Calu3 (cell line): Measurements from ENCODE around the gene NWD2. TPM values are rescaled to one million over a fixed set of nuclear protein-coding genes. Genes with fewer than 3 reads are reported as not detected.

ENCODE experiments used
- BruUV-seq: library from RNA; stranded (reverse); fragments of 400-500 nt; replicated peaks from 2 replicates; lab custom pipeline; 2021; lab: Mats Ljungman, UMichigan
- CTCF ChIA-PET: fragments of 300-600 bp; sonication (Branson Sonifier 250); formaldehyde crosslinking; loops from one replicate; lab custom pipeline; 2022; ENCODE audit warnings: antibody characterized with exemption; lab: Charles Lee
- DNase-seq: peaks from one replicate; pipeline ENCODE4 v3.0.0; 2022
- H3K27ac Mint-ChIP-seq: one replicate; pipeline ENCODE4 v1.8.0; 2022; ENCODE audit warnings: mixed read lengths; ENCODE audit not compliant: unreplicated experiment
- H3K27me3 Mint-ChIP-seq: one replicate; pipeline ENCODE4 v1.8.0; 2022; ENCODE audit warnings: mixed read lengths; ENCODE audit not compliant: unreplicated experiment
- H3K36me3 Mint-ChIP-seq: one replicate; pipeline ENCODE4 v1.8.0; 2022; ENCODE audit warnings: mild to moderate bottlenecking, moderate library complexity, mixed read lengths; ENCODE audit not compliant: insufficient read depth, unreplicated experiment
- H3K4me1 Mint-ChIP-seq: one replicate; pipeline ENCODE4 v1.8.0; 2022; ENCODE audit warnings: mild to moderate bottlenecking, low read depth, mixed read lengths; ENCODE audit not compliant: unreplicated experiment
- H3K4me3 Mint-ChIP-seq: one replicate; pipeline ENCODE4 v1.8.0; 2022; ENCODE audit warnings: mild to moderate bottlenecking, low read depth, moderate library complexity, mixed read lengths; ENCODE audit not compliant: unreplicated experiment
- H3K9me3 Mint-ChIP-seq: one replicate; pipeline ENCODE4 v1.8.0; 2022; ENCODE audit warnings: low read depth, mixed read lengths; ENCODE audit not compliant: unreplicated experiment
- intact Hi-C: fragments of 100-400 bp; cut with micrococcal nuclease; formaldehyde crosslinking; loops from one replicate; pipeline ENCODE4 v1.10.0; 2022; ENCODE audit not compliant: unreplicated experiment
- total RNA-seq: library from RNA; stranded (reverse); gene quantifications from 2 replicates; pipeline ENCODE4 v1.2.3, GENCODE V29; 2022
- TF ChIP-seq, protein P1 (sequence below): fragments of 200-600 bp; IDR thresholded peaks from one replicate; pipeline ENCODE4 v1.8.0; 2022; ENCODE audit warnings: antibody characterized with exemption; ENCODE audit not compliant: unreplicated experiment

Gene NWD2
- total RNA-seq, 1 experiment from 2014 or later, result 1.4 TPM

DNA sequence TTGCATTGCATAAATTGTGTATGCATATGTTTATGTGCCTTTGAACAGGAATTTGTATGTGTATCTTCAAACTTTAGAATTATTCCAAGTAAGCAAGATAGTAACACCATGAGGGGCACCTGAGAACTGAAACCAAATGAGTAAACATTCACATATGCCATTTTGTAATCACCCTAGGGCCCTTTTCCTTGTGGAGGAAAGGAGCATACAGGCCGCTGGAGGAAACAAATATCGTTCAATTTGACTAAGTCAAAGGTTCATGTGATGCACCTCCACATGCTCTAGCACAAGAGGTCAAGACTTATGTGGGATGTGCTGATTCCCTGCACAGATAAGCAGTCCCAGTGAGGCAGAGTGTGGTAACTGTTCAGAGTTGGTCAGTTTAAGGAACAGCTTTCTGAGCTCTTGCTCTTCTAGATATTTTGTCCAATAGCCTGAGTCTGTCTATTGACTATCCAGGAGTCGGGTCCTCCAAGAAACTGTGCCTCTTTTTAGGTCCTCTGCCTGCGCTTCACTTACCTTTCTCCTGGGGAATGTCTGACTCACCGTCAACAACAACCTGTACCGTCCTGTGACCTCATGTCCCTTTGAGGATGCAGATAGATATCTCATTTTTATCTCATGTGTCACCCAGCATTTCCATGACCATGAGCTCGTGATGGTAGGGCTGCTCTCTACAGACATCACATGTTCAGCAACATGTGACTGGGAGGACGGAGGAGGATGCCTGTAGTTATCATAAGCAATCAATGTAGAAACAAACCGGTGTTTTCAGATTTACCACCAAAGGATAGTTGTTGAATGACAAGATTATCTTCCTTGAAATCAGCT lies 196.9 kb downstream of the NWD2 start:
- CTCF ChIA-PET, result interaction anchor here (1.0 kb wide), 2 partner anchors 12 to 34 kb away, joined by 3 to 6 read pairs; a partner anchor contains a TSS

DNA sequence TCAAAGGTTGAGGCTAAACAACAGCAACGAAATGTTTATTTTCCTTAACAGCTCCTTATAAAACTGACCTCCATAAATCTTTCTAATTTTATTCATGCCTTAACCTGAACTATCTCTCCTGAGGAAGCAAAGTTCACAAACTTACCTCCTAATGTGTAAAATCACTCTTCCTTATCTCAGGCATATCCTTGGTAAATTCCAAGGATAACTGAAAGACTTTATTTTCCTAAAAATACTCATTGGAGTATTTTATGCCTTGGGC lies 197.4 kb downstream of the NWD2 start:
- CTCF ChIA-PET, result interaction anchor here (1.0 kb wide), 2 partner anchors 11 to 33 kb away, joined by 3 to 6 read pairs; a partner anchor contains a TSS
- H3K27me3 Mint-ChIP-seq, result no peaks in the 10 kb centered on the region
- peak overlapping the region; percentile 77 for H3K27ac Mint-ChIP-seq
- H3K36me3 Mint-ChIP-seq, result peaks cover 5% of the 10 kb centered on the region
- no peak for DNase-seq
- no TSS peak for BruUV-seq
- no peak overlapping the region for H3K4me3 Mint-ChIP-seq
- H3K4me1 Mint-ChIP-seq, result peaks cover 34% of the 10 kb centered on the region
- intact Hi-C loops, result no loop called here
- TF ChIP-seq, protein P1, sequence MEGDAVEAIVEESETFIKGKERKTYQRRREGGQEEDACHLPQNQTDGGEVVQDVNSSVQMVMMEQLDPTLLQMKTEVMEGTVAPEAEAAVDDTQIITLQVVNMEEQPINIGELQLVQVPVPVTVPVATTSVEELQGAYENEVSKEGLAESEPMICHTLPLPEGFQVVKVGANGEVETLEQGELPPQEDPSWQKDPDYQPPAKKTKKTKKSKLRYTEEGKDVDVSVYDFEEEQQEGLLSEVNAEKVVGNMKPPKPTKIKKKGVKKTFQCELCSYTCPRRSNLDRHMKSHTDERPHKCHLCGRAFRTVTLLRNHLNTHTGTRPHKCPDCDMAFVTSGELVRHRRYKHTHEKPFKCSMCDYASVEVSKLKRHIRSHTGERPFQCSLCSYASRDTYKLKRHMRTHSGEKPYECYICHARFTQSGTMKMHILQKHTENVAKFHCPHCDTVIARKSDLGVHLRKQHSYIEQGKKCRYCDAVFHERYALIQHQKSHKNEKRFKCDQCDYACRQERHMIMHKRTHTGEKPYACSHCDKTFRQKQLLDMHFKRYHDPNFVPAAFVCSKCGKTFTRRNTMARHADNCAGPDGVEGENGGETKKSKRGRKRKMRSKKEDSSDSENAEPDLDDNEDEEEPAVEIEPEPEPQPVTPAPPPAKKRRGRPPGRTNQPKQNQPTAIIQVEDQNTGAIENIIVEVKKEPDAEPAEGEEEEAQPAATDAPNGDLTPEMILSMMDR, result no peak
- no peaks in the 10 kb centered on the region for H3K9me3 Mint-ChIP-seq

More for the DNA sequence above, 196.9 kb downstream of the NWD2 start:
- H3K27ac Mint-ChIP-seq, result peak overlapping the region; percentile 77
- no peaks in the 10 kb centered on the region for H3K27me3 Mint-ChIP-seq
- H3K4me1 Mint-ChIP-seq, result peaks cover 35% of the 10 kb centered on the region
- intact Hi-C loops, result no loop called here
- no TSS peak for BruUV-seq
- TF ChIP-seq, protein P1, result no peak
- H3K4me3 Mint-ChIP-seq, result no peak overlapping the region
- peaks cover 5% of the 10 kb centered on the region for H3K36me3 Mint-ChIP-seq
- H3K9me3 Mint-ChIP-seq, result no peaks in the 10 kb centered on the region
- DNase-seq, result peak; percentile 9

DNA sequence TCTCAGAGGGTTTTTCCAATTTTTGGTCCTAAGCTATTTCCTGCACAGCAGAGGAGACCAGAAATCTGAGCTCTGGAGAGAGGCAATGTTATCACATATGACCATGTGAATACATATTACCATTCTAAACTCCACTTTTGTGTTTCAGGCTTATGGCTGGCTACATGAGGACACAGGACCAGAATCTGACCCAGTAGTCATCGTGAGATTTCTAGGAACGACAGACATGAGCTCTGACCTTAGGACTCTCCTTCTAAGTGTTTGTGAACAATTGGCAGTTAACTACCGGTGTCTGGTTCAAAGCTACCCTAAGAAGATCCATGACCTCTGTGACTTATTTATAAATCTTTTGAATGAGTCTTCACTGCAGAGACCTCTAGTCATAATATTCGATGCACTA lies 198.6 kb downstream of the NWD2 start:
- intact Hi-C loops, result no loop called here
- no peak for DNase-seq
- peaks cover 5% of the 10 kb centered on the region for H3K36me3 Mint-ChIP-seq
- TF ChIP-seq, protein P1, result no peak
- no peak overlapping the region for H3K4me3 Mint-ChIP-seq
- H3K27ac Mint-ChIP-seq, result no peak overlapping the region
- BruUV-seq, result no TSS peak
- no peaks in the 10 kb centered on the region for H3K9me3 Mint-ChIP-seq
- peaks cover 27% of the 10 kb centered on the region for H3K4me1 Mint-ChIP-seq
- CTCF ChIA-PET, result no interaction called here
- H3K27me3 Mint-ChIP-seq, result no peaks in the 10 kb centered on the region

DNA sequence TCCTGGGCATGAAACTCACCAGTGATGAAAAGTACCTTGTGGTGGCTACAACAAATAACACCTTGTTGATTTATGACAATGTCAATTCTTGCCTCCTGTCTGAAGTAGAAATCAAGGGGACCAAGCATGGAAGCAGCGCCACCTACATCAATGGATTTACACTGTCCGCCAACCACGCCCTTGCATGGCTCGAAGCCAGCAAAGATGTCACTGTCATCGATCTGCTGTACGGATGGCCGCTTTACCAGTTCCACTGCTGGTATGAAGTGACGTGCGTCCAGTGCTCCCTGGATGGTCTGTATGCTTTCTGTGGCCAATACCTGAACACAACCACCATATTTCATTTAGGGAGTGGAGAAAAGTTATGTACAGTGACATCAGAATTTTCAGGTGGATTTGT lies 200.5 kb downstream of the NWD2 start:
- no peak for DNase-seq
- H3K27me3 Mint-ChIP-seq, result no peaks in the 10 kb centered on the region
- CTCF ChIA-PET, result no interaction called here
- intact Hi-C loops, result no loop called here
- no TSS peak for BruUV-seq
- H3K36me3 Mint-ChIP-seq, result peaks cover 4% of the 10 kb centered on the region
- H3K4me3 Mint-ChIP-seq, result no peak overlapping the region
- no peaks in the 10 kb centered on the region for H3K9me3 Mint-ChIP-seq
- no peak overlapping the region for H3K27ac Mint-ChIP-seq
- peaks cover 20% of the 10 kb centered on the region for H3K4me1 Mint-ChIP-seq
- TF ChIP-seq, protein P1, result no peak
